ENCODE results near the gene SLC25A27. TPM values are rescaled to one million over a fixed set of nuclear protein-coding genes. Genes with fewer than 3 reads are reported as not detected.
A peak's percentile ranks its signal among the peaks of the same experiment; 100 is the strongest.

SLC25A27 gene
- total RNA-seq, 2 donors from 2014 or later, result 12.8 to 18.1 TPM

GRCh38 chr6:46651816-46652215 lies 959 bp upstream of the SLC25A27 start:
- Histone ChIP-seq H3K27me3 (ENCODE audit: control insufficient read depth, insufficient read depth, low read length, poor library complexity, severe bottlenecking) (peaks cover 22% of the 10 kb centered on the region), H3K9ac (ENCODE audit: extremely low read depth, low read length, poor library complexity, severe bottlenecking) (peak overlapping the region; percentile 54), H3K27ac (ENCODE audit: low read depth, low read length) (no peak overlapping the region), H3K9me3 (ENCODE audit: control insufficient read depth, low read length) (no peaks in the 10 kb centered on the region), H3K4me3 (ENCODE audit: low read length) (peak overlapping the region; percentile 89), H3K36me3 (ENCODE audit: control insufficient read depth, insufficient read depth, low read length) (no peaks in the 10 kb centered on the region), H3K4me1 (ENCODE audit: control insufficient read depth, insufficient read depth, low read length) (no peaks in the 10 kb centered on the region)
- H3K27me3 Mint-ChIP-seq (ENCODE audit: insufficient read depth), result peaks cover 15% of the 10 kb centered on the region
- H3K4me1 Mint-ChIP-seq, result peaks cover 13% of the 10 kb centered on the region
- no peak for DNase-seq
- H3K27ac Mint-ChIP-seq, result no peak overlapping the region
- peaks cover 2% of the 10 kb centered on the region for H3K36me3 Mint-ChIP-seq (ENCODE audit: low read depth)
- WGBS, 2 experiments (ENCODE audit: insufficient coverage in 1 of 2, insufficient read length in 1 of 2), result 57 to 73% methylated on average over 7 to 8 of the region's 8 CpGs
- TF ChIP-seq CTCF (conservative IDR thresholded peaks at IDR 0.05), result no peak
- H3K4me3 Mint-ChIP-seq, result peak overlapping the region; percentile 74
- no peaks in the 10 kb centered on the region for H3K9me3 Mint-ChIP-seq

GRCh38 chr6:46652232-46652602 lies 558 bp upstream of the SLC25A27 start:
- H3K27ac Mint-ChIP-seq, result peak overlapping the region; percentile 68
- WGBS, 2 experiments (ENCODE audit: insufficient coverage in 1 of 2, insufficient read length in 1 of 2), result 5 to 10% methylated on average over 2 to 6 of the region's 6 CpGs
- peaks cover 2% of the 10 kb centered on the region for H3K36me3 Mint-ChIP-seq (ENCODE audit: low read depth)
- H3K4me1 Mint-ChIP-seq, result peaks cover 13% of the 10 kb centered on the region
- Histone ChIP-seq H3K27me3 (ENCODE audit: control insufficient read depth, insufficient read depth, low read length, poor library complexity, severe bottlenecking) (peaks cover 22% of the 10 kb centered on the region), H3K36me3 (ENCODE audit: control insufficient read depth, insufficient read depth, low read length) (no peaks in the 10 kb centered on the region), H3K9me3 (ENCODE audit: control insufficient read depth, low read length) (no peaks in the 10 kb centered on the region), H3K9ac (ENCODE audit: extremely low read depth, low read length, poor library complexity, severe bottlenecking) (peak overlapping the region; percentile 54), H3K4me3 (ENCODE audit: low read length) (peak overlapping the region; percentile 89), H3K27ac (ENCODE audit: low read depth, low read length) (no peak overlapping the region), H3K4me1 (ENCODE audit: control insufficient read depth, insufficient read depth, low read length) (no peaks in the 10 kb centered on the region)
- peaks cover 15% of the 10 kb centered on the region for H3K27me3 Mint-ChIP-seq (ENCODE audit: insufficient read depth)
- H3K4me3 Mint-ChIP-seq, result peak overlapping the region; percentile 74
- H3K9me3 Mint-ChIP-seq, result no peaks in the 10 kb centered on the region
- no peak for TF ChIP-seq CTCF (conservative IDR thresholded peaks at IDR 0.05)
- DNase-seq, result no peak

GRCh38 chr6:46653439-46654195 lies 842 bp downstream of the SLC25A27 start:
- Histone ChIP-seq H3K27ac (ENCODE audit: low read depth, low read length) (no peak overlapping the region), H3K4me1 (ENCODE audit: control insufficient read depth, insufficient read depth, low read length) (no peaks in the 10 kb centered on the region), H3K9me3 (ENCODE audit: control insufficient read depth, low read length) (no peaks in the 10 kb centered on the region), H3K9ac (ENCODE audit: extremely low read depth, low read length, poor library complexity, severe bottlenecking) (no peak overlapping the region), H3K4me3 (ENCODE audit: low read length) (peak overlapping the region; percentile 89), H3K27me3 (ENCODE audit: control insufficient read depth, insufficient read depth, low read length, poor library complexity, severe bottlenecking) (peaks cover 22% of the 10 kb centered on the region), H3K36me3 (ENCODE audit: control insufficient read depth, insufficient read depth, low read length) (no peaks in the 10 kb centered on the region)
- H3K4me3 Mint-ChIP-seq, result peak overlapping the region; percentile 74
- WGBS, 2 experiments (ENCODE audit: insufficient coverage in 1 of 2, insufficient read length in 1 of 2), result 9 to 34% methylated on average over 4 to 10 of the region's 10 CpGs
- H3K27ac Mint-ChIP-seq, result no peak overlapping the region
- H3K27me3 Mint-ChIP-seq (ENCODE audit: insufficient read depth), result peaks cover 15% of the 10 kb centered on the region
- TF ChIP-seq CTCF (conservative IDR thresholded peaks at IDR 0.05), result no peak
- peaks cover 13% of the 10 kb centered on the region for H3K4me1 Mint-ChIP-seq
- no peaks in the 10 kb centered on the region for H3K9me3 Mint-ChIP-seq
- peaks cover 2% of the 10 kb centered on the region for H3K36me3 Mint-ChIP-seq (ENCODE audit: low read depth)
- DNase-seq, result no peak

Measured in endodermal cell (in vitro differentiated cells).